OCI-LY3 (cell line): Measurements from ENCODE around the gene CAMKK1.

Source experiments
- H2AFZ ChIP-seq: fragments of 200-600, 300-600 bp; shearing (Covaris generic); 2 replicates; pipeline ENCODE4 v1.6.0; 2014; ENCODE audit warnings: antibody characterized with exemption, low read depth, low read length
- H3K27ac ChIP-seq: fragments of 200-600, 300-600 bp; sonication (generic); 2 replicates; pipeline ENCODE4 v1.5.1; 2014; ENCODE audit warnings: mild to moderate bottlenecking, low read length, moderate library complexity, mixed read lengths
- H3K27me3 ChIP-seq: fragments of 200-600, 300-600 bp; sonication (generic); 2 replicates; pipeline ENCODE4 v1.6.1; 2014; ENCODE audit warnings: low read depth, low read length, mixed read lengths
- H3K36me3 ChIP-seq: fragments of 200-600, 300-600 bp; sonication (generic); replicated peaks from 2 replicates; pipeline ENCODE3; 2014; ENCODE audit warnings: low read depth, low read length, mixed read lengths
- H3K4me1 ChIP-seq: fragments of 300-600, 200-600 bp; sonication (generic); 2 replicates; pipeline ENCODE4 v1.6.1; 2014; ENCODE audit warnings: low read length, mixed read lengths
- H3K4me2 ChIP-seq: fragments of 200-600, 300-600 bp; sonication (generic); 2 replicates; pipeline ENCODE4 v1.6.1; 2014; ENCODE audit warnings: low read length, mixed read lengths
- H3K4me3 ChIP-seq: fragments of 300-600, 200-600 bp; sonication (generic); 2 replicates; pipeline ENCODE4 v1.5.1; 2014; ENCODE audit warnings: antibody characterized with exemption, mild to moderate bottlenecking, low read length, moderate library complexity
- H3K79me2 ChIP-seq: fragments of 300-600, 200-600 bp; shearing (Covaris generic); 2 replicates; pipeline ENCODE4 v1.6.1; 2014; ENCODE audit warnings: mild to moderate bottlenecking, low read length, mixed read lengths
- H3K9ac ChIP-seq: fragments of 300-600, 200-600 bp; shearing (Covaris generic); 2 replicates; pipeline ENCODE4 v1.6.0; 2014; ENCODE audit warnings: mild to moderate bottlenecking, low read length, moderate library complexity
- H3K9me3 ChIP-seq: fragments of 200-600, 300-600 bp; shearing (Covaris generic); 2 replicates; pipeline ENCODE4 v1.6.1; 2014; ENCODE audit warnings: low read length, mixed read lengths; ENCODE audit not compliant: insufficient read depth
- H4K20me1 ChIP-seq: fragments of 200-600, 300-600 bp; sonication (generic); 2 replicates; pipeline ENCODE4 v1.6.1; 2016; ENCODE audit warnings: low read length, mixed read lengths; ENCODE audit not compliant: insufficient read depth
- EZH2phosphoT487 ChIP-seq: fragments of 200-600 bp; shearing (Covaris generic); IDR thresholded peaks from 2 replicates; pipeline ENCODE4 v1.6.1; 2018; ENCODE audit warnings: antibody characterized with exemption, mixed run types, low read depth
- TF ChIP-seq, protein P1 (sequence below): fragments of 200-600, 300-600 bp; sonication (generic); IDR thresholded peaks from 2 replicates; pipeline ENCODE4 v1.5.1; 2014; ENCODE audit warnings: antibody characterized with exemption, low read length, low read depth

CAMKK1 gene

DNA sequence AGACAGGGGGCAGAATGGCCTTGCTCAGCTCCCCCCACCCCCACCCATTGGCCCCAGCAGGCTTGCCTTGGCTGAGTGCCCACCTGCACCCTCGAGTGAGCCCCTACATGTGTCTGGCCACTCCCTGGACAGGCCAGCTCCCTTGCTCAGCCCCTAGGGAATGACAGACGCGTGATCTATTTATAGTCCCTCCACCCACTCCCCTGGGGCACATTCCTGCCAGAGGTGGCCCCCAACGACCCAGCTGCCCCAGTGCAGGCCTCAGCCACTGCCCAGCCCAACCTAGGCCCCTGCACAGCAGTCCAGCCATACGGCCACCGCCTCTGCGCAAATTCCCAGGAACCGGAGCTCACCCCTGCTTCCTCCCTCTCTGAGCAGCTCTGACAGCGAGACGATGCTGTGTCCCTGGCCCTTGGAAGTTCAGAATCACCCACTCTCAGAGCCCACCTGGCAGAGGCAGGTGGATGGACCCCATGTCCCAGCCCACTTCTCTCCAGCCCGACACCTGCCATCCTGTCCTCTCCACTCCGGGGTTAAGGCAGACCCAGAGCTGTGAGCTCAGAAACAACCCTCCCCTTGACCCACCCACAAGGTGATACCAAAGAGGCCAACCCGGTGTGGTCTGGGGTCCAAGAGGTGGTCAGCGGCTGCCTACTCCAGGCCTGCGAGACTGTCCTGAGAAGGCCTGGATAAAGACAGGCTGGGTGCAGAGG, 34.9 kb upstream of the CAMKK1 start:
- H2AFZ ChIP-seq = no peak overlapping the region
- H3K9me3 ChIP-seq = no peaks in the 10 kb centered on the region
- H3K27me3 ChIP-seq = no peaks in the 10 kb centered on the region
- H3K79me2 ChIP-seq = no peaks in the 10 kb centered on the region
- H3K27ac ChIP-seq = no peak overlapping the region
- H3K36me3 ChIP-seq = no peaks in the 10 kb centered on the region
- no peak overlapping the region for H3K9ac ChIP-seq
- H4K20me1 ChIP-seq = no peaks in the 10 kb centered on the region
- TF ChIP-seq, protein P1, sequence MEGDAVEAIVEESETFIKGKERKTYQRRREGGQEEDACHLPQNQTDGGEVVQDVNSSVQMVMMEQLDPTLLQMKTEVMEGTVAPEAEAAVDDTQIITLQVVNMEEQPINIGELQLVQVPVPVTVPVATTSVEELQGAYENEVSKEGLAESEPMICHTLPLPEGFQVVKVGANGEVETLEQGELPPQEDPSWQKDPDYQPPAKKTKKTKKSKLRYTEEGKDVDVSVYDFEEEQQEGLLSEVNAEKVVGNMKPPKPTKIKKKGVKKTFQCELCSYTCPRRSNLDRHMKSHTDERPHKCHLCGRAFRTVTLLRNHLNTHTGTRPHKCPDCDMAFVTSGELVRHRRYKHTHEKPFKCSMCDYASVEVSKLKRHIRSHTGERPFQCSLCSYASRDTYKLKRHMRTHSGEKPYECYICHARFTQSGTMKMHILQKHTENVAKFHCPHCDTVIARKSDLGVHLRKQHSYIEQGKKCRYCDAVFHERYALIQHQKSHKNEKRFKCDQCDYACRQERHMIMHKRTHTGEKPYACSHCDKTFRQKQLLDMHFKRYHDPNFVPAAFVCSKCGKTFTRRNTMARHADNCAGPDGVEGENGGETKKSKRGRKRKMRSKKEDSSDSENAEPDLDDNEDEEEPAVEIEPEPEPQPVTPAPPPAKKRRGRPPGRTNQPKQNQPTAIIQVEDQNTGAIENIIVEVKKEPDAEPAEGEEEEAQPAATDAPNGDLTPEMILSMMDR = no peak
- TF ChIP-seq EZH2phosphoT487 = no peak
- H3K4me3 ChIP-seq = no peak overlapping the region
- H3K4me1 ChIP-seq = no peaks in the 10 kb centered on the region
- no peak overlapping the region for H3K4me2 ChIP-seq

DNA sequence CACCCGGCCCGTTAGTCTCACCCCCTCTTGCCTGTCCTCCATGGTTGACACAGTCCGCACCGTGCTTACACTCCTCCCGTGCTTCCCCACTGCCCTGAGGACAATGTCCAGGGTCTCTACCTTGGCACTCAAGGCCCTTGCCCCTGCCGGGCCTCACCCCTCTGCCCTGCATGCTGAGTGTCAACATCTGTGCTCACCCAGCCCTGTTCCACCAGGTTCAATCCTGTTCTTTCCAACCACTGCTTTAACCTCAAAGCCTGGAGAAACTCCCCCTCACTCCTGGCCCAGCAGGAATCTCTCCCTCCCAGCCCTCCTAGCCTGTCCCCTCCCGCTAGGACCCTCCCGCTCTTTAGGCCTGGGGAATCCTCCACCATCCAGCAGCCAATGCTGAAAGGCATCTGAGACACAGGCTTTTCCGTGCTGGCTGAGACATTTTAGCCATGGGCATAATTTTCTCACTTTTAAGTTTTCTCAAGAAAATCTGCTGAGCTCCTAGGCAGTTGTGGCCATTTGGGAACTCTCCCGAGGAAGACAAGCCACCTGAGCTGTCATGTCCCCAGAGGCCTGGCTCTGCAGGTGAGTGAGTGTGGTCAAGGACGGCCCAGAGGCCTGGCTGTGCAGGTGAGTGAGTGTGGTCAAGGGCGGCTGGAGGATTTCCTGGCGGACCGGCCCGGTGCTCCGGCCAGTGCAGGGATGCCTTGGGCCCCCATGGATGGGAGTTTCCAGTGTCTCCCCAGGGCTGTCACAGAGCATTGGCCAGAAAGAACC, 34.2 kb upstream of the CAMKK1 start:
- no peaks in the 10 kb centered on the region for H4K20me1 ChIP-seq
- no peaks in the 10 kb centered on the region for H3K27me3 ChIP-seq
- H3K79me2 ChIP-seq = no peaks in the 10 kb centered on the region
- no peak overlapping the region for H3K9ac ChIP-seq
- no peak overlapping the region for H3K4me3 ChIP-seq
- H3K4me1 ChIP-seq = no peaks in the 10 kb centered on the region
- no peak overlapping the region for H3K27ac ChIP-seq
- no peaks in the 10 kb centered on the region for H3K9me3 ChIP-seq
- H3K36me3 ChIP-seq = no peaks in the 10 kb centered on the region
- H3K4me2 ChIP-seq = no peak overlapping the region
- no peak overlapping the region for H2AFZ ChIP-seq
- no peak for TF ChIP-seq EZH2phosphoT487
- TF ChIP-seq, protein P1 = no peak

DNA sequence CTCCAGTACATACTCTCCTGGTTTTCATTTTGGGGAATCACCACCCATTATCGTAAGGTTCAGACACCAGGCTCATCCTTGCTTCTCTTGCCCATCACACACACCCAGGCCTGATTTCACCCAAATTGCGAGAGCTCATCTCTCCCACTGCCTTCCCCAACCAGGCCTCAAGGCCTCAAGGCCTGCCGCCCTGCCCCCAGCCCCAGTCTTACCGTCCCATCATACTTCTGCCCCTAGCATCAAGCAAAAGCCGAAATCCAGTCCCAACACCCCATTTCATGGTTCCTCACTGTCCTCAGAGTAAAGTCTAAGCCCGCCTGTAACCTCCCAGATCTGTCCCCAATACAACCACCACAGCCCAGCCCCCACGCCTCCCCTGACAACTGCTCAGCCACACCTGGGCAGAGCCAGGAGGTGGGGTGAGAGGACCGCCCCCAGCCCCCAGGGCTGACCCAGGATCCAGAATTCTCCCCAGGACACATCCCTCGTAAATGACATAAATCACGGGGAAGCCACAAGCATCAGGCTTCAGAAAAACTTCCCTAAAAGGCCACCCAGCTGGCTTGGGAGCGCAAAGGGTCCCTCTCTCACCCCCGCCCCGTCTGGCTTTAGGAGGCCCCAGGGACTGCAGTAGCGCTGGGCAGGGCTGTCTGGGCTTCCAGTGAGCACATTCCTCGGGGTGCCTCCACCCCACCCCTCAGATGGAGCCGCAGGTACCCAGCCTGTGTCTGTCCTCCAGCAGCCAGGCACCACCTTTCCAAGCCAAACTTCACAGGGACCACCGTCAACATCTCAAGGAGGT, 33.0 kb upstream of the CAMKK1 start:
- H2AFZ ChIP-seq = no peak overlapping the region
- no peak overlapping the region for H3K27ac ChIP-seq
- H3K9ac ChIP-seq = no peak overlapping the region
- no peaks in the 10 kb centered on the region for H3K36me3 ChIP-seq
- H3K4me3 ChIP-seq = no peak overlapping the region
- no peaks in the 10 kb centered on the region for H3K9me3 ChIP-seq
- no peak overlapping the region for H3K4me2 ChIP-seq
- H3K27me3 ChIP-seq = no peaks in the 10 kb centered on the region
- H3K79me2 ChIP-seq = no peaks in the 10 kb centered on the region
- TF ChIP-seq, protein P1 = no peak
- no peak for TF ChIP-seq EZH2phosphoT487
- H3K4me1 ChIP-seq = no peaks in the 10 kb centered on the region
- H4K20me1 ChIP-seq = no peaks in the 10 kb centered on the region
